ENCODE results near the gene DAPK2.

DNA sequence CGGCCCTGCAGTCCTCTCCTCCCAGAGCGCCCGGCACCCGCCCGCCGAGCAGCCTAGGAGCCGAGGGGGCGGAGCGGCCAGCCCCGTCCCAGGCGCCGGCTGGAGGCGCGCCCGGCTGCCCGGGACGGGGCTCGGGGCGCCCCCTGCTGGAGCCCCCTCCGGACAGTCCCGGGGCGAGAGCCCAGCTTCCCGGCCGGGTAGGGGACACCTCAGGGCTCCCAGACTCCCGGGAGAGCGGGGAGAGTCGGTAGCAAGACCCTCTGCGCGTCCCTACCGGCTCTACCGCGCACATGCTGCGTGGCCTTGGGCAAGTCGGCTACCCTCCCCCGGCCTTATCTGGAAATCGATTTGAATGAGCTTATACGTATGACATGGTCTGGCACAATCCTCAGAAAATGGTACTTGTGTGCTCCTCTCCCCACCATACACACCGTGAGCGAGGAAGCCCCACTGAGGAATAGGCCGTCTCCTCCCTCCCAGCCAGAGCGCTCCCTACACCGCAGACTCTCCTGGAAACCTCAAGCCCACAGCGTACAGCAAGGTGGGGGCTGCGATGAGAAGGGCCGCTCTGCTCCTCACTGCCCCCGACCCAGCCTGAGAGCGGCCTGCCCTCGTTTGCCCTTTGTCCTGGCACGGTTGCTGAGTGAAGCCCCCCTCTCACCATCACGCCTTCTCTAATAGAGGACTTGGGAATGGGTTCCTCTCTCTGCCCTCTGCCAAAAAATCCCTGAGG, at the start of gene DAPK2:
- no peak for TF ChIP-seq POLR2A (IDR thresholded peaks at IDR 0.05)
- TF ChIP-seq, protein P1, sequence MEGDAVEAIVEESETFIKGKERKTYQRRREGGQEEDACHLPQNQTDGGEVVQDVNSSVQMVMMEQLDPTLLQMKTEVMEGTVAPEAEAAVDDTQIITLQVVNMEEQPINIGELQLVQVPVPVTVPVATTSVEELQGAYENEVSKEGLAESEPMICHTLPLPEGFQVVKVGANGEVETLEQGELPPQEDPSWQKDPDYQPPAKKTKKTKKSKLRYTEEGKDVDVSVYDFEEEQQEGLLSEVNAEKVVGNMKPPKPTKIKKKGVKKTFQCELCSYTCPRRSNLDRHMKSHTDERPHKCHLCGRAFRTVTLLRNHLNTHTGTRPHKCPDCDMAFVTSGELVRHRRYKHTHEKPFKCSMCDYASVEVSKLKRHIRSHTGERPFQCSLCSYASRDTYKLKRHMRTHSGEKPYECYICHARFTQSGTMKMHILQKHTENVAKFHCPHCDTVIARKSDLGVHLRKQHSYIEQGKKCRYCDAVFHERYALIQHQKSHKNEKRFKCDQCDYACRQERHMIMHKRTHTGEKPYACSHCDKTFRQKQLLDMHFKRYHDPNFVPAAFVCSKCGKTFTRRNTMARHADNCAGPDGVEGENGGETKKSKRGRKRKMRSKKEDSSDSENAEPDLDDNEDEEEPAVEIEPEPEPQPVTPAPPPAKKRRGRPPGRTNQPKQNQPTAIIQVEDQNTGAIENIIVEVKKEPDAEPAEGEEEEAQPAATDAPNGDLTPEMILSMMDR (IDR thresholded peaks at IDR 0.05): peak; percentile 33 to 68 (median 58)
